NCI-H2029 (cell line): Measurements from ENCODE around the gene WDR13.
A peak's percentile ranks its signal among the peaks of the same experiment; 100 is the strongest.
"Not testable (repeated sequence)": the region's sequence is repeated elsewhere in the genome, so short reads cannot be mapped to it uniquely, and the experiment has no call there.

Source experiments
- DNase-seq: peaks from one replicate; lab custom pipeline; 2025; lab: John Stamatoyannopoulos, UW

The WDR13 gene

GRCh38 chrX:48597353-48598264 is at the start of gene WDR13:
WDR13 (plus strand) TSS chrX:48597492; CDS start chrX:48597997, 505 bp downstream.
- peak; percentile 76 for DNase-seq

DNA sequence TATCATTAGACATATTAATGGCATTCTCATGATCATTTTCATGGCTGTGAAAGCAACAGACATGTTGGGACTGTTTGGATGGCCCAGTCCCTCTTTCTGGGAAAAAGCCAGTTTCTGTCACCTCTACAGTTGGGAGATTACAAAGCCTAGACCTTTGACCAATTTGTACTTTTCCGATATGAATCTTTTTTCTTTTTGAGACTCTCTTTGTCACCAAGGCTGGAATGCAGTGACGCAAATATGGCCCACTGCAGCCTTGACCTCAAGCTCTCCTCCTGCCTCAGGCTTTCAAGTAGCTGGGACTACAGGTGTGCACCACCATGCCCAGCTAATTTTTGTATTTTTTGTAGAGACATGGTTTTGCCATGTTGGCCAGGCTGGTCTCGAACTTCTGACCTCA is 48.4 kb upstream of the WDR13 start:
- DNase-seq, result no peak

GRCh38 chrX:48555731-48556325 is 41.5 kb upstream of the WDR13 start:
- not testable (repeated sequence) for DNase-seq

DNA sequence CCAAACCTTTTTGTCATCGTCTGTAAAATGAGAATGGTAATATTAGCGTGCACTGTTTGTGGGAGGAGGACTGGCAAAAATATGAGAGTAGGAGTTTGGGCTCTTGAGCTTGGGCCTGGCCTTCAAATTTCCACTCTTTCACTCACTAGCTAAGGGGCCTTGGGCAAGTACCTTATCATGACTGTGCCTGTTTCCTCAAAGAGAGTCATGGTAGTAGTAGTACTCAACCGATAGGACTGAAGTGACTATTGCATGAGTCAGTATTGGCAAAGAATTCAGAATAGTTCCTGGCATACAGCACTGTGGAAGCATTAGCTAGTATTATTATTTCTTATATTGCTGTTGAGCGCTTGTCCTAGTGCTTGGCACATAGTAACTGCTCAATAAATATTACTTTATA is 39.0 kb upstream of the WDR13 start:
- no peak for DNase-seq

DNA sequence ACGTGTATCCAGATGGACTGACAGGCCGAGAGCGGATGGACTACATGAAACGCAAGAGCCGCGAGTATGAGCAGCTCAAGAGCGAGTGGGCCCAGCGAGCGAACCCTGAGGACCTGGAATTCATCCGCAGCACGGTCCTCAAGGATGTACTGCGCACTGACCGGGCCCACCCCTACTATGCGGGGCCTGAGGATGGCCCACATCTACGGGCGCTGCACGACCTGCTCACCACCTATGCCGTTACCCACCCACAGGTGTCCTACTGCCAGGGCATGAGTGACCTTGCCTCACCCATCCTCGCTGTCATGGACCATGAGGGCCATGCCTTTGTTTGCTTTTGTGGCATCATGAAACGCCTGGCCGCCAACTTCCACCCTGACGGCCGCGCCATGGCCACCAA is 37.7 kb upstream of the WDR13 start:
- no peak for DNase-seq

GRCh38 chrX:48560056-48560455 is 37.2 kb upstream of the WDR13 start:
- DNase-seq, result no peak

- DNase-seq, result no peak
Observed at GRCh38 chrX:48560681-48561080, 36.6 kb upstream of the WDR13 start.

- no peak for DNase-seq
Observed at GRCh38 chrX:48569958-48570357, 27.3 kb upstream of the WDR13 start.

DNA sequence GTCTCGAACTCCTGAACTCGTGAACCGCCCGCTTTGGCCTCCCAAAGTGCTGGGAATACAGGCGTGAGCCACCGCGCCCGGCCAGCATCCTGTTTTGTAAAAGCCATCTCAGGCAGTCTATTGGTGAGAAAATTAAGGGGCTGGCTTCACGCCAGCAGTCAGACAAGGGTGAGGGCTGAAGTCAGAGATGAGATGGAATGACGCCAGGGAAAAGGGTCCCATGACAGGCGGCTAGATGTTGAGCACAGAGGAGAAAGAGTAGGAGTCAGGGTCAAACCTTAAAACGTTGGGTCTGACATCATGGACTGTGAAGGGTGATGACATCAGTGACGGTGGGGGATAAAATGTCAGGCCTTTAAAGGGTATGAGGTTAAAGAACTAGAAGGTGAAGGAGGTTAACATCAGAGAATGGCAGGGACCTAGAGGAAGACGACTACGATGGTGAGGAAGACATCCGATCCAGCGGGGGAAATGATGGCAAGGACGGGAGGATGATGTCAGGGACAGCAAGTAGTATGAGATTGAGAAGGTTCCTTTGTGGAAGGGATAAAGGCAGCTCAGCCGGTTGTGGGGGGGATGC is 23.5 kb upstream of the WDR13 start:
- DNase-seq, result peak; percentile 77

DNA sequence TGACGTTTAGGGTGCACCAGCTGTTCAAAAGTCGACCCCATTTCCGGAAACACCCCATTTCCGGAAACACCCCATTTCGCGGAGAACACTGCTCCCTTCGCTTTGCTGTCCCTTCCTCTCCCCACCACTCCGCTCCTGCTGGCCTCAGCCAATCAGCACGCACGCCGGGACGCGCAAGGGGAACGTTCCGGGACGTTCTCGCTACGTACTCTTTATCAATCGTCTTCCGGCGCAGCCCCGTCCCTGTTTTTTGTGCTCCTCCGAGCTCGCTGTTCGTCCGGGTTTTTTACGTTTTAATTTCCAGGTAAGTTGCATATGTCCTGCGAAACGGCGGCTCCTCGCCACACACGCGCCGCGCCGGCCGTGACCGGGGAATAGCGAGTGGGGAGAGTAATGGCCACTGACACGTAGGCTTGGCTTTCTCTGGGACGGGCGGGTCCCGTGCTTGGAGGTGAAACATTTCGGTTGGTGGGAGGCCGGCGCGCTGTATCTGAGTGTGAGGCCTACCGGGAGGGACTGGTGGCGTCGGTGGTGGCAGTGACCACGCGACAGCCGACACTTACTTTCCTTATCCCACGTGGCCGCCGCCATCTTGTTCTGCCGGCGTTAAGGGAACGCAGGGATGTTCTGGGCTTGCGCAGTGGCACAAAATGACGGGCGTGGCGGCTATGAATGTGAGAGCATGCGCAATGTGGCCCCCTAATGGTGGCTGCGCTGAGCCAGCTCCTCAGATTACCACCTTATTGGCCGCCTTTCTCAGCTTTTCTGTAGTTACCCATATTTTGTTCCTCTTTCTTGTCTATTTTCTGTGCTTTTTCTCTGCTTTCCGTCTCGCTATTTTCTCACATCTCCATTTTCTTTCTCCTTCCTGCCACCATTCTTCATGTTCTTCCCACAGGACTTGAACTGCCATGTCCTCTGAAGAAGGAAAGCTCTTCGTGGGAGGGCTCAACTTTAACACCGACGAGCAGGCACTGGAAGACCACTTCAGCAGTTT is 22.7 kb upstream of the WDR13 start, which contains the start of gene RBM3:
TSS of gene RBM3 (plus strand) at position 215 of the 997 bp plus-strand sequence. CDS start at position 912, 697 bp downstream.
- DNase-seq, result peak; percentile 81

- DNase-seq, result no peak
Observed at GRCh38 chrX:48575642-48576041, 21.6 kb upstream of the WDR13 start.

DNA sequence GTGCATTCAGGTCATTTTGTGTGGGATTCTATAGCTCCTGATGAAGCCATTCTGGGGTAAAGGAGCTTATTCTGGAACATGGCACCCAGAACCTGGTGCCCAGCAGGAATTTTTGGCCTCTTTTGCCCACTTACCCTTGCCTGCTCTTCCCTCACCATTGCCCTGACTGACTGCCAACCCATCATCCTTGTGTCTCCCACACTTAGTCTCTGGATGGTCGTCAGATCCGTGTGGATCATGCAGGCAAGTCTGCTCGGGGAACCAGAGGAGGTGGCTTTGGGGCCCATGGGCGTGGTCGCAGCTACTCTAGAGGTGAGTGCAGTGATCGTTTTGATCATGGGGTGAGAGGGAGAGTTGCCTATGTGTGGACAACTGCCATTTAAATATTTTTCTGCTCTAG is 21.2 kb upstream of the WDR13 start:
- DNase-seq, result no peak

GRCh38 chrX:48578661-48579128 is 18.6 kb upstream of the WDR13 start:
- no peak for DNase-seq

- DNase-seq, result no peak
Observed at GRCh38 chrX:48579259-48579658, 18.0 kb upstream of the WDR13 start.

DNA sequence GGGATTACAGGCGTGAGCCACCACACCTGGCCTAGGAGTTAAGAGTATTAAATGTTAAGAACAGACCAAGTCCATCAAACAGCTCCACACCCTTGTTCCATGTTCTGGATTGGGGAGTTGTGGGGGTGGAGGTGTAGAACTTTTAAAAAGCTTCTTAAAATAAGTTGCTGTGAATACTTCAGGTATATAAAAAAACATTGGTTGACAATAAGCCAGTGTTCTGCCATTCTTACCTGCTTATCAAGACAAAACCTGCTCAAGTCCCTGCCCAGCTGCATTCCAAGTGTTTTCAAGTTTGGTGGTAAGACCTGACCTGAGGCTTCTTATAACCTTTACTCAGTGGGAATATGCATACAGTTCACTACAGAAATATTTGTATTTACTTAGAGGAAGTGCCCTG is 16.6 kb upstream of the WDR13 start:
- DNase-seq, result no peak

- DNase-seq, result no peak
Observed at GRCh38 chrX:48584698-48585097, 12.6 kb upstream of the WDR13 start.

DNA sequence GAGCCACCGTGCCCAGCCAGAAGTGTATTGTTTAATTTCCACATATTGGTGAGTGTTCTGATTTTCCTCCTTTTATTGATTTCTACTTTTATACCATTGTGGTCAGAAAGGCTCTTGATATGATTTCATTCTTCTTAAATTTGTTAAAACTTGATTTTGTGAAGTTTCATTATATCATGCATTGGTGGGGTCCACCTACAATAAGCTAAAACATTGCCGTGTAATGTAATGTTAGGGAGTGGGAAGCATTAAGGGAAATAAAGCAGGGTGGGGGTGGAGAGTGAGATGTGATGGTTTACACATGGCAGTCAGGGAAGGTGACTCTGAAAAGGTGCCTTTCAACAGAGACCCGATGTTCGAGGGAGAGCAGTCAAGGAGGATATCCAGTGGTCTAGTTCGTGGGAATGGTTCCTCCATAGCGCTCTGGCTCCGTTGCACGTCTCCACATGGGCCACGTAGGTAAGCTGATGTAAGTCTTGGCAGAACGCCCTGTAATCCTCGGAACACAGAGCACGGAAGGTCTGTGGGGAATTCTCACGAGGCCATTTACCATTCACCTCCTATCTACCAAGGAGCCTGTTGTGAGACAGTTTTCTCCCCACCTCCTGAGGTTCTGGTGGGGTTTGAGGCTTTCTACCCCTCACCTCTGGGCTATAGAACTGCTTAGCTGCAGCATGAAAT is 7.7 kb upstream of the WDR13 start:
- DNase-seq, result peak; percentile 46

DNA sequence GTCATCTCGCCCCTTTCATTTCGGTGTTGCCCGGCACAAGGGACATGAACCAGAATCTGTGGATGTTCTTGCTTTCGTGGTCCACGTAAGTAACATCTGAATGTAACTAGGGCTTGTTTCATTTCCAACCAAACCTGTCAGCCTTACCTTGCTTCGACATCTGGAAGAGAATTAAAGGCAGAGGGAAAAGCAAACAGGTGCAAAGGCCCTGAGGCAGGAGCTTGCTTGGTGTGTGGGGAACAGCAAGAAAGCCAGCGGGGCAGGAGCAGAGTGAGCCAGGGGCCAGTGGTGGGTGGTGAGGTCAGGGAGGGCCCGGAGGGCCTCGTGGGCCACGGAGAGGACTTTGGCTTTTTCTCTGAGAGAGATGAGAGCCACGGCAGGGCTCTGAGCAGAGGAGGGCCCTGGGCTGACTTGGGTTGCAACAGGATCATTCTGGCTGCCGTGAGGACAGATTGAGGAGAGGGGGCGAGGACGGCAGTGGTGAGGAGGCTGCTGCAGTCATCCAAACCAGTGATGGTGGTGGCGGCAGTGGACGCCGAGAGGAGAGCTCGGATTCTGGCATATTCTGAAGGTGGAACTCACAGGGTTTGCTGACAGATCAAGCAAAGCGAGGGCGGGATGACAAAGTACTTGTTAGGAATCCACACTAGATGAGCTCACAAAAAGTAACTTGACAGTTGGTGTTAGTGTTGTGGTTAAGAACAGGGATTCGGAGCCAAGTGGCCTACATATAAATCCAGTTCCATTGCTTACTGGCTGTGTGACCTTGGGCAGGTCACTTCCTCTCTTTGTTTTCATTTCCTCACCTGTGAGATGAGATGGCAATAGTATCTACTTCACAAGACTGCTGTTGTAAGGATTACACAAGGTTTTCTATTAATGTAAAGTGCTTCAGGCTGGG is 6.8 kb upstream of the WDR13 start:
- no peak for DNase-seq

GRCh38 chrX:48591255-48591791 is 6.0 kb upstream of the WDR13 start:
- no peak for DNase-seq

- DNase-seq, result no peak
Observed at GRCh38 chrX:48592971-48593370, 4.3 kb upstream of the WDR13 start.
